ENCODE measurements around the gene APH1B.
"Not testable (repeated sequence)": the region's sequence is repeated elsewhere in the genome, so short reads cannot be mapped to it uniquely, and the experiment has no call there.

Gene APH1B

DNA sequence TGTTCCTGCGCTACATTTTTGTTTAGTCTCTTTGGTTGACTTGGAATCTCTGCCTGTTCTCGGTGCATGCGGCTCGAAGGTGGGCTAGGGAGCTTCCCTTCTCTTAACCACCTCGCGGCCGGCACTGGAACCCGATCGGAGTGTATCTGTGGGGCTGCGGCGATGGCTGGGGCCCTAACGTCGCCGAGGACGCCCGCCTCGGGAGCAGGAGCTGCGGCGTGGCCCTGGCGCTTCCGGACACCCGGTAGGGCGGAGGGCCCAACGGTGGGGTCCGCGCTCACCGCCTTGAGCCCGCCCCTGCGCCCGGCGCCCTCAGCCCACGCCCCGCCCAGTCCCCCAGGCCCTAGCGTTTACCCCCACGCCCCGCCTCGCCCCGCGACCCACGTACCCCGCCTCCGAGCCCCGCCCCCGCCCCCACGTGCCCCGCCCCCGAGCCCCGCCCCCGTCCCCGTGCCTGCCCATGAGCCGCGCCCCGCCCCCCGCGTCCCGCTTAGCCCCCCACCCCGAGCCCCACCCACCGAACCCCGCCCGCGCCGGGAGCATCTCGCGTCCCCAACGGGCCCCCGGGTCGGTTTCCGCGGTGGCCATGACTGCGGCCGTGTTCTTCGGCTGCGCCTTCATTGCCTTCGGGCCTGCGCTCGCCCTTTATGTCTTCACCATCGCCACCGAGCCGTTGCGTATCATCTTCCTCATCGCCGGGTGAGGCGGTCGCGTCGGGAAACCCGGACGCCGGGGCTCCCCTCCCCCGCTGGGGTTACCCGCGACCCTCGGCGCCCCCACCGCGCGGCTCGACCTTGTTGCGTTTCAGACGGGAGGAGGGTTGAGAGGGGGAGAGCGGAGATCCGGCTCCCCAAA, at the start of gene APH1B:
TSS of gene APH1B (plus strand) at position 568 of the 855 bp plus-strand sequence. CDS start at position 587, 19 bp downstream.
- DNase-seq = peak; percentile 44 to 91 (median 89)

GRCh38 chr15:63227689-63228088, 49.7 kb upstream of the APH1B start:
- no peak for DNase-seq

- DNase-seq = no peak
Measured at GRCh38 chr15:63231206-63231605, 46.2 kb upstream of the APH1B start.

- no peak for DNase-seq
Measured at GRCh38 chr15:63231706-63232105, 45.7 kb upstream of the APH1B start.

GRCh38 chr15:63232405-63232804, 45.0 kb upstream of the APH1B start:
- DNase-seq = peak in 1 of 3 experiments; percentile 7

GRCh38 chr15:63232943-63233342, 44.5 kb upstream of the APH1B start:
- no peak for DNase-seq

DNA sequence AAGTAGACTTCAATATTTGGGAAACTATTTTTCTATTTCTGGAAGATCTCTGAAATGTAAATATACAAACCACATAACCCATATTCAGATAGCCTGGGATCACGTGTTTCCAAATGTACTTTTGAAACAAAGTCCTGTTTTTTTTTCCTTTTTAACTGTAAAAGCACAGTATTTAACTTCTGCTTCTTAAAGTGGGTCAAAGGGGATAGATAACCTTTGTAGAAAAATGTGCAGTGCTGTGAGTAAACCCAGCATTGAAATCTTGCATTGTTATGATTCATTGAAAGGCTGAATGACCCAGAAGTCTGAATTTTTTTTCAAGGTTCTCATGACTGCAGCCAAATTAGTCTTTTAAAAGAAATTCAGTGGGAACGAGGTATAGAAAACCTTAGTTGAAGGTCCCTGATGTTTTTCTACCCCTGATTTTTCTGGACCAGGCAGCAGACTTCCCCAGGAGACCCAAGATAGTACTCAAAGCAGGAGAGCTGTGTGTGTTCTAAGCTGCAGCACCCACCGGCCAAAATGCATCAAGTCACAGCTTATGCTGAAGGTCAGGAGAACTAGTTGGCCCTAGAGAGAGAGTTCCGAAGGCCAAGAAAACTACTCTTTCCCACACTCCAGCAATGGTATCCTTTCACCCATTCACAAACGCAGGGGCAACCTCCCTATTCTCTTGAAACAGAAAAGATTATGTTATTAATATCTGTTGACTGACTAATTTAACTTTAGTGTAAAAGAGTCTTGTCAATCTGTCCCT, 43.6 kb upstream of the APH1B start:
- no peak for DNase-seq

GRCh38 chr15:63234451-63234870, 42.9 kb upstream of the APH1B start:
- DNase-seq = no peak

DNA sequence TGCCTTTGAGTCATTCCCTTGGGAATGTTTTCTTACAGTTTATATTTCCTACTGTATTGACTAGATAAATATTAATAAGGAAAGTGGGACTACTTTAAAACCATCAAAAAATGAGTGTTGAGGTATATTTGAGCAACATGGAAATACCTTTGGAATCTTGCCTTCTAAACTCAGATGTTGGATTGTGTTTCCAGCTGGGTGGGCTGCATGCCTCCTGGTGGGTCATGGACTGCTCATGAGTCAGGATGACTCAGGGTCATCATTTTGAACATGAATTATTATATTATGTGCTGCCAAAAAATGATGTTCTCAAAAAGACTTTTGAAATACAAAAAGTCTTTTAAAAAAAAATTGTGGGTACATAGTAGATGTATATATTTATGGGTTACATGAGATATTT, 41.1 kb upstream of the APH1B start:
- DNase-seq = no peak

DNA sequence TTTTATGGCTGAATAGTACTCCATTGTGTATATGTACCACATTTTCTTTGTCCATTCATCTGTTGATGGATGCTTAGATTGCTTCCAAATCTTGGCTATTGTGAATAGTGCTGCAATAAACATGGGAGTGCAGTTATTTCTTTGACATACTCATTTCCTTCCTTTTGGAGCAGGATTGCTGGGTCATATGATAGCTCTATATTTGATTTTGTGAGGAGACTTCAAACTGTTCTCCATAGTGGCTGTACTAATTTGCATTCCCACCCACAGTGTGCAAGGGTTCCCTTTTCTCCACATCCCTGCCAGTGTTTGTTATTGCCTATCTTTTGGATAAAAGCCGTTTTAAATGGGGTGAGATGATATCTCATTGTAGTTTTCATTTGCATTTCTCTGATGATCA, 40.3 kb upstream of the APH1B start:
- DNase-seq = not testable (repeated sequence)

DNA sequence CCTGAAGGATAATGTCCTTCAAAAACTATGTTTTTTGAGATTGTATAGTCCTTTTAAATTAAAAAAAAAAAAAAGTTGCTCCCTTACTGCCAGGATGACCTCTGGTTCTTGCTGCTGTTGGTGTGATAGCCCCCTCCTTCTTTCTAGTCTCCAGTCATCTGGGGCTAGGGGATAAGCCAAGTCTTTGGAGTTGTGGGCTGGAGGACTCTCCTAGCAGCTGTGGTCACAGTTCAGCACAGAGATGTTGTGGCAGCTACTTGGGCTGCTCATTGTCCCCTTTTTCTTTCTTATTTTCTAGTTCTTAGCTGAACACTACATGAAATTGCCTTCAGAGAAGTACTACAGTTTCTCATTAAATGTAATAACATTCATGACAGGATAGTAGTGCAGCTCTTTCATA, 39.2 kb upstream of the APH1B start:
- DNase-seq = no peak

- DNase-seq = no peak
Measured at GRCh38 chr15:63238796-63239195, 38.6 kb upstream of the APH1B start.

DNA sequence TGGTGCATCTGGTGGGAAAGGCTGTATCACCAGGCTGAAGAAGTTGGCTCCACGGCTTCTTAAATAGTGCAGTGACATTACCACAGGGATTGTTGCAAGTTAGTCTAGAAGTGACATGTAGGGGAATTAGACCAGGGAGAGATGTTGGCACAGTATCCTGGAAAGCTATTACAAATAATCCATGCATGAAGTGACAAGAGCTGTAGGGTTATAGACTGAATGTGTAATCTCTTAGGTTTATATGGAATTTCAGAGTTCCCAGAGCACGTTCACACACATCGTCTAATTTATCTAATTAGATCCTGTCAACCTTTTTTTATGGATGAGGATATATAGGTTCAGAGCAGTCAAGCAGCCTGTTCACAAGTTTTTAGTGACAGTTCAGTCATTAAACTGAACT, 37.3 kb upstream of the APH1B start:
- DNase-seq = peak in 1 of 3 experiments; percentile 12

DNA sequence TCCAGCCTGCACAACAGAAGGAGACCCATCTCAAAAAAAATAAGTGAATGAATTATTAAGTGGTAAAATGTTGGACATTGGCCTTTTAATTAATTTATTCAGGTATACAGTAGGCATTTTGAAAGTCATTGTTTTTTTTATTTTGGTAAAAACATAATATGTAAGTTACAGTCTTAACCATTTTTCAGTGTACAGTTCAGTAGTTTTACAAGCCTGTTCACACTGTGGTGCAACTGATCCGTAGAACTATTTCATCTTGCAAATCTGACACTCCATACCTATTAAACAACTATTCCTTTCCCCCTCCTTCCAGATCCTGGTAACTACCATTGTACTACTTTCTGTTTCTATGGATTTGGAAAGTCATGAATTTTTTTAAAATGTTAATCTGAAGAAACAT, 36.1 kb upstream of the APH1B start:
- no peak for DNase-seq

GRCh38 chr15:63243101-63243500, 34.3 kb upstream of the APH1B start:
- DNase-seq = no peak

DNA sequence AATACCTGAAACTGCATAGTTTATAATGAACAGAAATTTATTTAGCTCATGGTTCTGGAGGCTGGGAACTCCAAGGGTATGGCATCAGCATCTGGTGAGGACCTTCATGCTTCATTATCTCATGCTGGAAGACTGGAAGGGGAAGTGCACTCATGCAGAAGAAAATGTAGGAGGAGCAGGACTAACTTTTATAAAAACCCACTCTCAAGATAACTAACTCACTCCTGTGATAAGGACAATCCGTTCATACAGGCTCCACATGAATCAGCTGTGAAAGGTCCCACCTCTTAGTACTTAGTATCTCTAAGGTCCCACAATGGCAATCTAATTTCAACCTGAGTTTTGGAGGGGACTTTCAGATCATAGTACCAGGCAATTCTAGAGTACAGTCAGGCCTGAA, 33.6 kb upstream of the APH1B start:
- DNase-seq = no peak

GRCh38 chr15:63244399-63244798, 33.0 kb upstream of the APH1B start:
- no peak for DNase-seq

DNA sequence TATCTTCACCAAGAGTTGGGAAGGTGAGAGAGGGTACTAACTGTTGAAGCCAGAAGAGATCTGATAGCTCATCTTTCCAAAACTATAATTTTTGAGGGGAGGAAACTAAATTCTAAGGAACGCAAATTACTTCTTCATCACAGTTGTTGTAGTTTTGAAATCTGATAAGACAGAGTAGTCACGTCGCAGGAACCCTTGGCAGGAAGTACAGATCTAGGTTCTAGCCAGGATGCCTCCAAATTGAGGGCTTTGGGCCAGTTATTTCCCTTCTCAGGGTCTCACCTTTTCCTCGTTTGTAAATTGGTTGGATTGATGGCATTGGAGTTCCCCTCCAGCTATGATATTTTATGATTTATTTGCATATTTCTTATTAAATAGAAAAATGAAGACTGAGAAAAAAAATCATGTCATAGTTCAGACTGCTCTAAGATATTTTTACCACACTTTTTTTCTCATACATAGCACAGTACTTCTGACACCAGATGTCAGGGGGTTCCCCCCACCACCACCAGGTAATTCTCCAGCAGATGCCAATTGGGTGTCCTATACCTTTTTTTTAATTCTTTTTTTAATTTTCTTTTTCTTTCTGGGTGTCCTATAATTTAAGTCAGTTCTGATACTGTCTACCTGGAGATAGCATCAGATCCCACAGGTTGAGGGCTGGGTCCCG, 32.3 kb upstream of the APH1B start:
- DNase-seq = no peak

DNA sequence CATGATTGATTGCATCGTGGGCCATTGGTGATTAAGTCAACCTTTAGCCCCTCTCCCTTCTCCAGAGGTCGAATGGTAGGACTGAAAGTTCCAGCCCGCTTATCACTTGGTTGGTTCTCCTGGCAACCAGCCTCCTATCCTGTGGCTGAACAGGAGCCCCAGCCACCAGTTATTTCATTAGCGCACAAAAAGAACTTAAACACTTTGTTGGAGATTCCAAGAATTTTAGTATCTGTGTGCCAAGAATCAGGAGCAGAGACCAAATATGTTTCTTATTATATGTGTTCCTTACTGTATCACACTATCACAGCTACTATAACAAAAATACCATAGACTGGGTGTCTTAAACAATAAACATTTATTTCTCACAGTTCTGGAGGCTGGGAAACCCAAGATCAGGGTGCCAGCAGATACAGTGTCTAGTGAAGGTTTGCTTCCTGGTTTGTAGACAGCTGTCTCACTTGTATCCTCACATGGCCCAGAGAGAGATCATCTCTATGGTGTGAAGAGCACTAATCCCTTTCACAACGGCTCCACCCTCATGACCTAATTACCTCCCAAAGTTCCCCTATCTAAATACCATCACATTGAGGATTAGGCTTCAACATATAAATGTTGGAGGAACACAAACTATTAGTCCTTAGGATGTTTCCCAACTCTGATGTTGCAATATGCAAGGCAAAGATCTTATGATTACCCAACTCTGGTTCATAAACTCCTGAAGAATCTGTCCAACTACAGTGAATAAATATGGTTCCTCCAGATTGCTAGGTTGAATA, 30.5 kb upstream of the APH1B start:
- DNase-seq = no peak

GRCh38 chr15:63250312-63250965, 27.0 kb upstream of the APH1B start:
- DNase-seq = no peak

GRCh38 chr15:63251701-63252100, 25.7 kb upstream of the APH1B start:
- no peak for DNase-seq

DNA sequence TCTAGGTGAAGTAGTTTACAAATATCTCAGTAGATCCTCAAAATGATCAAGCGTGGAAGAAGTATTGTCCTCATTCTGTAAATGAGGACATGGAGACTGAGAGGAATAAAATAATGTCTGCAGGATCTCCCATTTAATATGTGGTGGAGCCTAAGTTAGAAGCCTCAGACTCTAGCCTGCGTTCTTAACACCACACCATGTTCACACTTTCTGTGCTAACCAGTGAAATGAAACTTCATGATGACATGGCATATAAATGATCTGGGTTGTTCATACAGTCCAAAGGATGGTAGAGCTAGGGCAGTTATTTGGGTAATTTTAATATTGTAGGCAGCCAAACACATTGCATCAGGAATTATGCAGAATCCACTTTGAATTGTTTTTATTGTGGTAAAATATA, 25.1 kb upstream of the APH1B start:
- no peak for DNase-seq
